Adrenal gland (tissue), 5 donors: ENCODE measurements around the gene ATOX1.

Experiments
- CTCF ChIP-seq, 6 experiments: fragments of 450-650 bp in 4 of 6; fragments of 200-600 bp in 2 of 6; sonication (generic) in 1 of 6; IDR thresholded peaks; 1 replicate in 5 of 6; 2 replicates in 1 of 6; pipeline versions ENCODE4 v1.5.1 to v1.8.0; 2016 to 2021; ENCODE audit warnings: antibody characterized with exemption in 6 of 6, mild to moderate bottlenecking in 2 of 6, moderate library complexity in 1 of 6
- POLR2A ChIP-seq, 2 donors: fragments of 450-650 bp; IDR thresholded peaks; one replicate each; pipeline ENCODE4 v1.6.1; 2017; ENCODE audit warnings: antibody characterized with exemption in 2 of 2, mild to moderate bottlenecking in 2 of 2, moderate library complexity in 1 of 2
- donor health status: DM: no; HTN: no; CAD: no.

GRCh38 chr5:151758141-151758429 is 346 bp downstream of the ATOX1 start:
- TF ChIP-seq CTCF (IDR thresholded peaks at IDR 0.05) (no peak), POLR2A (IDR thresholded peaks at IDR 0.05) (no peak)
